Upper lobe of right lung (tissue), 1 donor: Measurements from ENCODE around the gene FMN1. TPM values are rescaled to one million over a fixed set of nuclear protein-coding genes. Genes with fewer than 3 reads are reported as not detected.
"Not testable (repeated sequence)": the region's sequence is repeated elsewhere in the genome, so short reads cannot be mapped to it uniquely, and the experiment has no call there.

ENCODE experiments used
- ATAC-seq: fragments of 200-7000 bp; cut with Tn5 transposase; one replicate; pipeline ENCODE4 v1.9.1; 2020; ENCODE audit warnings: mild to moderate bottlenecking, moderate library complexity
- DNase-seq: peaks from one replicate; pipeline ENCODE4 v3.0.0-alpha.2; 2020
- H3K27ac ChIP-seq: fragments of 200-600 bp; one replicate; pipeline ENCODE4 v1.8.0; 2022
- H3K27me3 ChIP-seq: fragments of 200-600 bp; one replicate; pipeline ENCODE4 v1.8.0; 2022; ENCODE audit warnings: mild to moderate bottlenecking
- H3K36me3 ChIP-seq: fragments of 200-600 bp; one replicate; pipeline ENCODE4 v1.8.0; 2022
- H3K4me1 ChIP-seq: fragments of 200-600 bp; one replicate; pipeline ENCODE4 v1.8.0; 2022
- H3K4me3 ChIP-seq: fragments of 200-600 bp; one replicate; pipeline ENCODE4 v1.8.0; 2022; ENCODE audit warnings: mild to moderate bottlenecking
- H3K9me3 ChIP-seq: fragments of 200-600 bp; one replicate; pipeline ENCODE4 v1.8.0; 2022
- intact Hi-C: fragments of 100-400 bp; cut with DNase I; formaldehyde crosslinking; loops from one replicate; pipeline ENCODE4 v1.11.0; 2022
- total RNA-seq: library from RNA; stranded (reverse); fragmentation: NEBNext Ultra II Directional; extraction: Animal tissue kit (Norgen Biotek cat#: 25700); gene quantifications from one replicate; pipeline ENCODE4 v1.2.1, GENCODE V29; 2021
- TF ChIP-seq, protein P1 (sequence below): fragments of 200-600 bp; IDR thresholded peaks from one replicate; pipeline ENCODE4 v1.8.0; 2022; ENCODE audit warnings: antibody characterized with exemption
- donor health status: DM: no; HTN: yes; CAD: no; lungs with severe emphysema.

FMN1 gene
- total RNA-seq, 1 donor from 2014 or later = 33.5 TPM

DNA sequence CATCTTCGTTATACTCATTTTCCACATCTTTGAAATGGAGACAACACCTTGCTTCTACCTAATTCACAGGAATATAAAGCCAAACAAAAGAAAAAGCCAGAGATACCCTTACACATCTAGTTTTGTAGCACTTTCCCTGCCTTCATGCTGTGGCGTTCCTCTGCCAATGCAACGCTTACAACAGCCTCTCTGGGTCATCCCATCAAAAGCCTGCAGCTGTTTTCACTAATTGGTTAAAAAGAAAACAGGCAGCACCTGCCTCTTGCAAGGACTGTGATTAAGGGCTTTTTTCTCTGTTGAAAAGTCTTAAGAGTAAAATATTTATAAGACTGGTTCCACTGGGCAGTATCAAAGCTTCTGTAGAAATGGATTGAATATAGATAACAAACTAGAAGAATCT, 120.3 kb downstream of the FMN1 start:
- TF ChIP-seq, protein P1, sequence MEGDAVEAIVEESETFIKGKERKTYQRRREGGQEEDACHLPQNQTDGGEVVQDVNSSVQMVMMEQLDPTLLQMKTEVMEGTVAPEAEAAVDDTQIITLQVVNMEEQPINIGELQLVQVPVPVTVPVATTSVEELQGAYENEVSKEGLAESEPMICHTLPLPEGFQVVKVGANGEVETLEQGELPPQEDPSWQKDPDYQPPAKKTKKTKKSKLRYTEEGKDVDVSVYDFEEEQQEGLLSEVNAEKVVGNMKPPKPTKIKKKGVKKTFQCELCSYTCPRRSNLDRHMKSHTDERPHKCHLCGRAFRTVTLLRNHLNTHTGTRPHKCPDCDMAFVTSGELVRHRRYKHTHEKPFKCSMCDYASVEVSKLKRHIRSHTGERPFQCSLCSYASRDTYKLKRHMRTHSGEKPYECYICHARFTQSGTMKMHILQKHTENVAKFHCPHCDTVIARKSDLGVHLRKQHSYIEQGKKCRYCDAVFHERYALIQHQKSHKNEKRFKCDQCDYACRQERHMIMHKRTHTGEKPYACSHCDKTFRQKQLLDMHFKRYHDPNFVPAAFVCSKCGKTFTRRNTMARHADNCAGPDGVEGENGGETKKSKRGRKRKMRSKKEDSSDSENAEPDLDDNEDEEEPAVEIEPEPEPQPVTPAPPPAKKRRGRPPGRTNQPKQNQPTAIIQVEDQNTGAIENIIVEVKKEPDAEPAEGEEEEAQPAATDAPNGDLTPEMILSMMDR = no peak
- Histone ChIP-seq H3K36me3 (no peaks in the 10 kb centered on the region), H3K9me3 (no peaks in the 10 kb centered on the region), H3K4me1 (peaks cover 2% of the 10 kb centered on the region), H3K27me3 (no peaks in the 10 kb centered on the region), H3K27ac (no peak overlapping the region), H3K4me3 (no peak overlapping the region)
- DNase-seq (no peak), ATAC-seq (no peak)
- intact Hi-C loops = no loop called here

DNA sequence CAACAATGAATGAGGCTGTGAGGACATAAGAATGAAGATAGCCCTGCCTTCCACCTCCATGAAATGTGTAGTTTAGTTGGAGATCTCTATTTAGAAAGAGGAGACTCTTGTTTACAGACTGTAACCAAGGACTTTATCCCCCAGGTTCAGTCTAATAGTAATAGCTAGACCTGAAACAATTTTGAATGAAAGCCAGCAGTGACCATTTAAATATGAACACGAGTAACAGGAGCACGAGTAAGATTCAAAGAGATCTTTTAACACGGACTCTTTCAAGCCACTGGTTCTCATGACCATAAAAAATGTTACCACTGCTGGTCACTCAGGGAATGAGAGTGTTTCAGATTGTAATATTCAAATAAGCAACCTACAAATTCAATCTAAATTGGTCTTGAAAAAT, 123.1 kb downstream of the FMN1 start:
- TF ChIP-seq, protein P1 = no peak
- Histone ChIP-seq H3K36me3 (no peaks in the 10 kb centered on the region), H3K9me3 (no peaks in the 10 kb centered on the region), H3K27ac (no peak overlapping the region), H3K4me1 (peaks cover 13% of the 10 kb centered on the region), H3K27me3 (no peaks in the 10 kb centered on the region), H3K4me3 (no peak overlapping the region)
- ATAC-seq (no peak), DNase-seq (no peak)
- intact Hi-C loops = no loop called here

DNA sequence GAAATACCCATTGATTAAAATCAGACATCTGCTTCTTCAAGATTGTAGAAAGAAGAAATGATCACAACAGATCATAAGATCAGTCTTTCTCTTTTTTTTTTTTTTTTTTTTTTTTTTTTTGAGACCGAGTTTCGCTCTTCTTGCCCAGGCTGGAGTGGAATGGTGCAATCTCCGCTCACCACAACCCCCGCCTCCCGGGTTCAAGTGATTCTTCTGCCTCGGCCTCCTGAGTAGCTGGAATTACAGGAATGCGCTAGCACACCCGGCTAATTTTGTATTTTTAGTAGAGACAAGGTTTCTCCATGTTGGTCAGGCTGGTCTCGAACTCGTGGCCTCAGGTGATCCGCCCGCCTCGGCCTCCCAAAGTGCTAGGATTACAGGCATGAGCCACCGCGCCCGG, 124.6 kb downstream of the FMN1 start:
- peaks cover 13% of the 10 kb centered on the region for H3K4me1 ChIP-seq
- H3K9me3 ChIP-seq, H3K27ac ChIP-seq, ATAC-seq, intact Hi-C loops, H3K27me3 ChIP-seq, H3K36me3 ChIP-seq, H3K4me3 ChIP-seq: not testable (repeated sequence)
- DNase-seq = peak; percentile 69

DNA sequence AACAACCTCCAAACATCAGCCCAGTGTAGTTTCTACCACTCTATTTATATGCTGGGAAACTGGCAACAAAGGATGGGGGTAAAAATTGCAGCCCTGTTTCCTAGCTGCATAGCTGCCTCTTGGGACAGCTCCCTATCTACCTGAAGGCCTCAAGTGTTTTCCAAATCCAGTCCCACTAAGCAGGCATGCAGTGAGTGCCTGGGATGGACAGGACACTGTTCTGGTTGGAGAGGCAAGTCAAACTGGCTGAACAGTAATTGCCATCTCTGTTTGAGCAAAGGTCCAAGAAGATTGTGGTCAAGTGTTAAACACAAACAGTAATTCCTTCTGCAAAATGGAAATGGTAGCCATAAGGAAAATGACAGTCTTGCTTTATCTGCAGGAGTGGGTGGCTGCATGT, 125.4 kb downstream of the FMN1 start:
- intact Hi-C loops = no loop called here
- no peaks in the 10 kb centered on the region for H3K9me3 ChIP-seq
- H3K4me3 ChIP-seq = no peak overlapping the region
- peaks cover 13% of the 10 kb centered on the region for H3K4me1 ChIP-seq
- H3K27me3 ChIP-seq = no peaks in the 10 kb centered on the region
- TF ChIP-seq, protein P1 = no peak
- peak overlapping the region; percentile 79 for H3K27ac ChIP-seq
- no peak for ATAC-seq
- no peaks in the 10 kb centered on the region for H3K36me3 ChIP-seq
- DNase-seq = no peak

DNA sequence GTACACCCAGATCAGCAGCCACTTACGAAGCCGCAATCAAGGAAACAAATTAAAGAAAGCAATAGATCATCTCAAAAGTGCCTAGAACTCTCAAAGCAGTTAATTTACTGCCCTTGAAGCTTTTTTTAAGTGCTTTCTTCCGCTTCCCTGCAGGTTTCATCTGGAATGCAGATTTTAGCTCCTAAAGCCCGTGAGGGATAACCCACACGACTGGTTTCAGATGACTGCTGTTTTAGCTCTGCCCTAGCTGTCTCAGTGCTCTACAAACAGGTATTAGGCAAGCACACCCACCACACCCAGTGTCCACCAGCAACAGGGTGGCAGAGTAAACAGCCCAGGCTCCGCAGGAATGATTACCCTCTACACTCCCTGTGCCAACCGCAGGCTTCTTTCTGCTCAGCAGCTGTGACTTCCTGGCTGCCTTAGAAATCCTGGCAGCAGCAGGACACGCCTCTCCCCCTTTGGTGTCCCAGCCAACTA, 126.0 kb downstream of the FMN1 start:
- TF ChIP-seq, protein P1 = no peak
- Histone ChIP-seq H3K4me3 (peak overlapping the region; percentile 39), H3K27me3 (no peaks in the 10 kb centered on the region), H3K9me3 (no peaks in the 10 kb centered on the region), H3K36me3 (no peaks in the 10 kb centered on the region), H3K27ac (peak overlapping the region; percentile 79), H3K4me1 (peaks cover 13% of the 10 kb centered on the region)
- intact Hi-C loops = no loop called here
- ATAC-seq (peak; percentile 96), DNase-seq (peak; percentile 84)

DNA sequence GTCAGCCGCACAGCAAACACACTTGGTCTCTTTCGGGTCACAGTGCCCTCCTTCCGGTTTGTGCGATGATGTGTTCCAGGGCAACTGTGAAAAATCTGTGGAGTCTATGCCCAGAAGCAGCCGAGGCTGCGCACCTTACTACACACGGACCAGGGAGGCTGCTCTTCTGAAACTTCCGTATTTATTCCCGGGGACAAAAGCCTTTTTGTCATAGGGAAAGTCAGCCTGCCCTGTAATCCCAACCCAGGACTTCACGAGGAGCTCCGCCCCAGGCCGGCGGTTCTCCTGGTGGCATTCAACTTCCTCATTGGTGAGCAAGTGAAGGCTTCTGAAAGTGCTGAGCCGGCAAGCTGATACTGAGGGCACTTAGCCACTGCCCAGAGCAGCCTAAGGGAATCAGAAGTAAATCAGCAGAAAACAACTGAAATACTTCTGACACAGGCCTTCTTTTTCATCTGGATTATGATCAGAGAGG, 126.5 kb downstream of the FMN1 start:
- ATAC-seq (peak; percentile 89), DNase-seq (peak; percentile 90)
- H3K36me3 ChIP-seq = no peaks in the 10 kb centered on the region
- H3K4me1 ChIP-seq = peaks cover 13% of the 10 kb centered on the region
- intact Hi-C loops = no loop called here
- H3K27ac ChIP-seq = peak overlapping the region; percentile 79
- peak overlapping the region; percentile 39 for H3K4me3 ChIP-seq
- H3K27me3 ChIP-seq = no peaks in the 10 kb centered on the region
- H3K9me3 ChIP-seq = no peaks in the 10 kb centered on the region
- TF ChIP-seq, protein P1 = no peak
